Activated T-cell treated with anti-CD3 and anti-CD28 coated beads for 48 hours (primary cell): ENCODE results near the gene GPC6.

Source experiments
- DNase-seq: peaks from one replicate; pipeline ENCODE4 v3.0.0-alpha.2; 2020; ENCODE audit warnings: low read depth

GPC6 gene

DNA sequence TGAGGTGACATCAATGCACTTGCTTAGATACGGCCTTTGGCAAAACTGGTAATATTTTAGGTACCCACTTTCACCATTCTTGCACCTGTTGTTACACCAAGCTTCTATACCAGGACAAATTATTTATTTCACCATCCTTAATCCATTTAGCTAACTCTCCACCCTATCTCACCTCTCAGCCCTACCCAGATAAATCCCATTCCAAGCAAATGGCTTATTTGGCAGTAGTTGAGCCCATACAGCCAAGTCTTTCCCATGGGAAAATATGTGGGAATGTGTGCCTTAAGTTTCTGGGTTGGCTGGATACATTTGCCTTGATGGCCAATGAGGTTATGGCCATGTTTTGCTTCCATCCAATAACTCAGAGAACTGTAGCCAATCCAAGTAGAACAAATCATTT, 551.9 kb downstream of the GPC6 start:
- no peak for DNase-seq

DNA sequence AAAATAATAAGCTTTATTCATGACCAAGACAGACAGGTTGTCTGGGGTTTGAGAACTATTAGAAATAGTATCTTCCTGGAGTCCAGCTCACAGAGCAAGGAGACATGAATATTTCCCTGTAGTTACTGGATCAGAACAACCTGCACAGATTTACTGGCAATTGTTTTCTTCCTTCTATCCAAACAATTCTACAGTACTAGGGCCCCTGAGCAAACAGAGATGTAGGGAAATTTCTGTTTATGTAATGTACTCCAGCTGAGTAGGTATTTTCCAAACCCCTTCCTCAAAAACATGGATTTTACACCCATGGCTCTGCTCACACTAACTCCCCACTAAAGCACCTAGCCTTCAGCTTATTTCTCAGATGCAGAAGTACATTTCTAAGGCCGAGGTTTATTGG, 557.6 kb downstream of the GPC6 start:
- no peak for DNase-seq

DNA sequence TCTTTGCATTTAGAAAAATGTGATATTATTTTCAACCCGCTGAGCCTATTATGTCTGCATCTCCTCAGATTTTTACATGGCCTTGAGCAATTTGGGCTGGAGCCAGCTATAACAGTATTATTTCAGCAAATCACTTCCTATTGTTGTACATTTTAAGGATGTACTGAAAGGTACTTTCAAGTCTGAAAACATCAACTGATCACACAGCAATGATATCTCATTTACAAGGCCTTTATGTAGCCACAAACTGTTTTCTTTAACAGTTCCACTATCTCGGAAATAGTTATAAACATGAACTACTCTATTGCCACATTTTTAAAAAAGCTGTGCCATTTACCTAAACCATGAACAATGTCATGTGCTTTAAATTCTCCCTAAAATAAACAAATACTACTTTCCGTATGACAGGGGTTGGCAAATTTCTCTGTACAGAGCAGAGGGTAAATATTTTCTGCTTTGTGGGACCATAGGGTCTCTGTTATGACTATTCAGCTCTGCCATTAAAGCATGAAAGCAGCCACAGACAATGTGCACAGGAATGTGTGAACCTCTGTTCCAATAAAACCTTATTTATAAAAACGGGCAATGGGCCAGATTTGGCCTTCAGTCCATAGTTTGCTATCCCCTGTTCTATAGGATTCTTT, 560.4 kb downstream of the GPC6 start:
- DNase-seq, result no peak

DNA sequence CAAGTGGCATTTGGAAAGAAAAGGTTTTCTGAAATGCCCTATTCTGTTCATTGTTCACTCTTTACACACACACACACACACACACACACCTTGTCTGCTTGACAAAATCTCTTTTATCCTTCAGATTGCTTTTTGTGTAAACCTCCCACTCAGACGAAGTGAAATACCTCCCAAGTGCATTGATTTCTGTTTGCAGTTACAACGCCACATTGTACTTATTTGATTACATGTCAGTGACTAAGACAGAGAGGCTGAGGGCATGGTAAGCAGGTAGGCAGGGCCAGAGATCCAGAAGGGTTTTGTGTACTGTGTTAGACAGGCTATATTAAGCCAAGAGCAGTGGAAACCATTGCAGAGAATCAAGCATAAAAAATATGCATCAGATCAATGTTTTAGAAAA, 561.8 kb downstream of the GPC6 start:
- DNase-seq, result no peak

DNA sequence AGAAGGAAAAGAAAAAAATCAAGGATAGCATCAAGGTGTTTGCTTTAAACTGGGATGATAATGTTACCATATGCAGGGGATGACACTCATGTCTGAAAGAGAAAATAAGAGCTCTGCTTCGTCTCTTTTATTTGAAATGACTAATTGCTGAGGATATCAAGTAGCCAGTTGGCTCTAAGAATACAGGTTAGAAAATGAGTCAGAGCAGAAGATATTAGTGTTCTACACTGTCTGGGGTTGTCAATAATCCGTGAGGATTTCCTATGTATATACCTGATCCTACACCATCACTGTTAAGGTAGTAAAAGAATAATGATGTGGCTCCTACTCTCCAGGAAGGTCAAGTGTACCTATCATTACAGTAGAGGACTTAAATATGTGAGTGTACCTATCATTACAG, 562.5 kb downstream of the GPC6 start:
- DNase-seq, result no peak

DNA sequence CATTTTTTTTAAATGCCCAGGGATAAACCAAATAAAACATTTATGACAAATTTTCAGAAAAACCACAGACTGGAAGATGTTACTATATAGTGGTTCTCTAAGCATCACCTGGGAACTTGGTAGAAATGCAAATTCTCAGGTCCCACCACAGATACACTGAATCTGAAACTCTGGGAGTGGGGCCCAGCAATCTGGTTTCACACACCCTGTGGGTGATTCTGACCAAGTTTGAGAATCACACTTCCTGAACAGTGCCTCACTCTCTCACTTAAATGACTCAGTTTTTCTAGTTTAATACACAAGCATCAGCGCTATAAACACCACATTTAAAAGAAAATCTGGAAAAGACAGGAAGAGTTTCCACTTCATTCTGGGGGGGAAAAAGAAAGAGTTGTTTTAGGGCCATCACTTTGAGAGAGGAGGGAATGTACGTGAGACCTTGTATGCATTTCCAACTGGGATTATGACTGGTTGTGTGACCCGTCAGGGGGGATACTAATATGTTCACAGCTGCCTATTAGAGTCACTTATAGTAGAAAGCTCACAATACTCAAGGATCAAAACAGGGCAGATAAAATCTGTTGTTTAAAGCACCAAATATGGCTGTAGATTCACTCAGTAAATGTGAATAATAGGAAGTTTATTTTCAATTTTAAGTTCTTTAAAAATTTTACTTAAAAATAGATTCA, 567.7 kb downstream of the GPC6 start:
- peak; percentile 48 for DNase-seq

DNA sequence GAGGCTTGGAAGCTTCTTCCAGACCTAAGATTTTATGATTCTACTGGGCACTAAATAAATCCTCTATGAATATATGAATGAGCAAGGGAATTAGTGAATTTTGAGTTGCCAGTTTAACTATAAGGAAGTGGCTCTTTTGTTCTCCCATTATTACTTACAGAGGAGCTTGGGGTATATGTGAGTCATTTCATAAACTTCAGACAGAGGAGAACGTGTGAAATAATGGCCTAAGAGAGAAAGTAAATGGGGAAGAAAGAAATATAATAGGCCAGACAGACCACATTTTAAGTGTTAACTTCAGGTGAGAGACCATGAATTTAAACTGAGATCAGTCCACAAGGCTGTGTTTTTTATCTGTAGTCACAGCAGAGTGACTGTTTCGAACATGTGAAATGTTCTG, 570.9 kb downstream of the GPC6 start:
- no peak for DNase-seq

DNA sequence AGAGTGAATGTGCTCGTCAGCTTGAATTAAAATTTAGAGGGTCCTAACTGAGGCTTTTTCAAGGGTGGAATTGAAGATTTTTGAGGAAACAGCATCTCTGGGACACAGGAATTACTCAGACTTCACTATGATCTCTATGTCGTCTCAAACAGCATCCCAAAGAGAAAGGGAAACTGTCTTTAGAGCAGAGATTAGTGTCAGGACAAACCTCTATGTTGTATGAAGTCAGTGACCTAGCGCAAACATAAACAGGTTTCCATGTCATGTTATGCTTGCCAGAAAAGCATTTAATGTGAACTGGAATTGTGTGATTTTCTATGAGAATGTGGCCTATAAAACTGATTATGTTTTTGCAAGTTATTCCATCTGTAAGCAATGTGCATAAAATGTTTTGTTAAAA, 573.7 kb downstream of the GPC6 start:
- no peak for DNase-seq

DNA sequence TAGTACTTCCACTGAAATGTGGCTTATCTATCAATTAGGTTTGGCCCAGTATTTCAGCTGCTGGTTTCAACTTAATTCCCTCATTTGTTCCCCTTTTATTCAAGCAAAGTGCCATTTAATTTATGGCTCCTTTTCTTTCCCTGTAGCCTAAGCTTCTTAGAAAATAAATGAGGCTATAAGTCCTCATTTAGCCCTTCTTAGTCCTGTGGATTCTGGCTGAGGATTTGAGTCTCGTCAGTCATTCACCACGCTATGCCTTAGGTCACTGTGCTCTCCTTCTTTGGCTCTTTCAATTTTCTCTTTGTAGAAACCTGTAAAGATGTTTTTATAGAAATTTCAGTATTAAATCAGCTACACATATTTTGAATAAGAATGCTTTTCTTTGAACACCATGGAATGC, 579.1 kb downstream of the GPC6 start:
- DNase-seq, result no peak

DNA sequence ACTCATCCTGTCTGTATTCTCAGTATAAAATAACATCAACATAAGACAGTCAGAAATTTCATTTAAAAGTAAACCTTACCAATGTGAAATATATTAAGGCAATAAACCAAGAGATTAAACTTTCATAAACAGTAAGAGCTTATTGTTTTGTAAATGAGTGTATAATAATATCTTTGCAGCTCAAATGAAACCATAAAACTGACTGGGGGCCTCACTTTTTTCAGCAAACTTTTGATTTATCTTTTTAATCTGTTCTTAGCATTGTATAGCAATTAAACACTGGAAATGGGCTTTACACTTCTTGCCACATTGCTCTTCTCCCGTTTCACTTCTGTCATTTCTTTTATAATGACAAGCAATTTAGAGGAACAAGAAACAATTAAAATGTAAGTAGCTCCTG, 580.3 kb downstream of the GPC6 start:
- DNase-seq, result no peak

DNA sequence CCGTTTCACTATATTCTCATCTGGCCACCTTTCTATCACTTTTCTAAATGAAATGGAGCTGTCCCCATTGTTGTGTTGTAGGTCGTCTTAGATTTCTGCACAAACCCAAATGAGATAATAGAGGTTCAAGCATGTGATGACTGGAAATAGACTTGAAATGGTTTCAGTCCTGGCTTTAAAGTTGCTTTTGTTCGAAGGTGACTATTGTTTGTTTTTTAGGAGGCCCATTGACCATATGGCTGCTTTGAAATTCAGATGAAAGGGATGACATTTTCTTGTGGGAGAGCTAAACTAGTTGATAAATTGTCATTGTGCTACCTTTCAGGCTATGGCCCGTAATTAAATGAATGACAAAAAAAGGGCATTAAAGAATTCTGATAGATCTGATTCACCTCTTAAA, 583.7 kb downstream of the GPC6 start:
- no peak for DNase-seq

DNA sequence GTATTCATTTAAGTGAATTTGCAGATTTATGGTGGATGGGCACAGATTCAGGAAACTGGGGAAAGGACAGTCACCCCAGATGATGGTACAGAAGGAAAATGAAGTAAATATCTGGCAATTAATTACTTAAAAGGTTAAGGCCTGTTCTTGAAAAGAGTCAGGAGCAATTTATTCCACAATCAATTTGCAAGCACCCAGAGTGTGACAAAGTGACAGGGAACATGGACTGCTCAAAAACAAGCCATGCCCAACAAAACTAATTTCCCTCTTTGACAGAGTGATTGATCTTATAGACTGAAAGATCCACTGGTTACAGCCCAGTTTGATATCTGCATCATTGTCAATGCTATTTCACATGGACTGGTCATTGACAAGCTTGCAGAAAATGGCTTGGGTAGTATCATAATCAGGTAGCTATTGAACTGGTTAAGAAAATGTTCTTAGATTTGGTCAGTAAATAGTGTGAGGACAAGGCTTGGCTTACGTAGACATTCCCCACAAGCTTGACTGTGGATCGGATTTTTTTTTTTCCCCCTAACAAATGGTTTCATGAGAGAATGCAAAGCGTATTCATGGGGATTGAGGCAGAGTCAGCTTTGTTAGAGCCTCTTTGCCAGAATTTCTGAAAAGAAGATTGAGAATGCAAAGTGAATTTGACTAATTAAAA, 584.6 kb downstream of the GPC6 start:
- no peak for DNase-seq

DNA sequence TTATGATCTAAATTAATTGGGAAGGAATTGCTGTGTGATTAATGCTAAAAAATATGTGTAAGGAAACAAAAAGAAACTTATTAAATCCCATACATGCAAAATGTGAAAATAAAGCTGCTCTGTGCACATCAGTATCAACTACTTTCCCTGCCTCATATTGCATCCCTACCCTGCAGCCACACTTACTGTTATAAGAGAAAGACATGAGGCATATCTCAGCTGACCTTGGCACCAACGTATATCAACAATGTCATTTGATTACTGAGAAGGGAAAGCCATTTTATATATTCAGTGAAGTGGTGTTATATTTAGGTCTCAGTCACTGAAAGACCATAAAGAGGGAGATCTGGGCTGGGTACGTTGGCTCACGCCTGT, 585.1 kb downstream of the GPC6 start:
- no peak for DNase-seq

DNA sequence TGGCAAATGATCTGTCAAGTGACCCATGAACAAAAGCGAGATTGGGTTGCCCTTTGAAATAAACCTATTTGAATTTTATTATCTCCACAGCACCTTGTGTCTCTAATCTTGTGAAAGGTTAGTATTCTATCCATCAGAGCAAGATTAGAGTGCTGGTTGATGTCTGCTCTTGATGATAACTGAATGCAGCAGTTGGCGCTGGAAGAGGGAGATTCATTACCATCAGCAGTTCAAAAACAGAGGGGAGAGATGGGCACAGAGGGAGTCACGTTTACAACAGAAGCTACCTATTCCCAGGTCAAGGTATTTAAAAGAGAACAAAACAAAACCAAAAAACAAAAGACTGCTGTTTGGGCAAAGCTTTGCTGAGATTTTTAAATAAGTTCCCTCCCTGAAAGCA, 588.1 kb downstream of the GPC6 start:
- DNase-seq, result no peak

DNA sequence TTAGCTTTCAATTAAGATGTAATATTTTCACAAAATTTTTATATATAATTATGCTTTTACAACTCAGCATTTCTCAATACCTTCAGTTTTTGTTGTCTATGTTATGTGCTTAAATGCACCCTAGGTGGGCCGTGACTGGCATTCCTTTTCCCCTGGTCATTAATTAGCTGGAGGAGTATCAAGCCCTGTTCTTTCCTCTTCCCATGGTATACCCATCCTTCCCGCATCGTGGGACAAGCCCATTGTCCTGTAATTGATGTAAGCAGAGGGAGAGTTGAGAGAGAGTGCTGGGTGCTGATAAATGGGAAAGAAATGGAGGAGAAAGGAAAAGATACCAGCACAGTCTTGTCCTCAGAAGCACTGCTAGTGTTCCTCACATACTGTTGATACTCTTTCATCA, 591.7 kb downstream of the GPC6 start:
- DNase-seq, result no peak

DNA sequence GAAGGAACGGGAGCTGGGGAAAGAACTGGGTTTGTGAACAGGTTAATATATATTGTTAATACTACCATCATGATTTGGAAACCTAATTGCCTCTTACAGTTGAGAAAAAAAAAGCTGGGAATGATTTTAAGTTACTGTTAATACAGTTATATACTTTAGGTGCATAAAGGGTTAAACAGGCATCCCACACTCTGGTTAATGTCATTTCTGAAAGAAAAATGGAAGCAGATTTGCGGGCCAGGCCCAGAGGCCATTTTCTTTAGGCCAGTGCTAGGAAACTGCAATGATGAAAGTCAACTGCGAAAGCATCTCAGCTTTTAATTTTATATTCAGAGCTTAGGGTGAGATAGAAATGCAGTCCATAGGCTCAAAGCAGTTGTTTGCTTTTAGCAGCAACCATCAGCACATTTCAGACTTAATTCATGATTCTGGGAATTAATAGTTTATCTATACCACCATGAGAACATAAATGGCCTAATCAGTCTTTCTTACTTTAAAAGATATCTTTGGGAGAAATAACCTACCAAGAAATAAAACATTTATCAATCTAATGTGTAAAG, 592.8 kb downstream of the GPC6 start:
- DNase-seq, result no peak

DNA sequence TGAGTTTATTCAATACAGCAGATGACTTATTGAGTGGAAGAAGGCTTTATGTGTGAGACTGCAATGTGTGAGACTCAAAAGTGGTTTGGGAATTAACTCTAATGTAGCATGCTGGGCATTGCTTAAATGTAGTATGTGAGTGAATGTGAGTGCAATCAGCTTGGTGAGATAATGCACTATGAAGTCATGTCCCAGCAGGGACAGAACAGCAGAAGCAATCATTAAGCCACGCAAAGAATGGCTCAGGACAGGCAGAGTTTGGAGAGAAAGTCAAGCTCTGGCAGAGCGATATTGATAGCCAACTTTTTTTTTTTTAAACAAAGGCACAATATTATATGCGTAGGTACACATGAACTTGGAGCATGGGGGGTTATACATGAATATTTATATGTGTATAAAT, 597.7 kb downstream of the GPC6 start:
- no peak for DNase-seq

DNA sequence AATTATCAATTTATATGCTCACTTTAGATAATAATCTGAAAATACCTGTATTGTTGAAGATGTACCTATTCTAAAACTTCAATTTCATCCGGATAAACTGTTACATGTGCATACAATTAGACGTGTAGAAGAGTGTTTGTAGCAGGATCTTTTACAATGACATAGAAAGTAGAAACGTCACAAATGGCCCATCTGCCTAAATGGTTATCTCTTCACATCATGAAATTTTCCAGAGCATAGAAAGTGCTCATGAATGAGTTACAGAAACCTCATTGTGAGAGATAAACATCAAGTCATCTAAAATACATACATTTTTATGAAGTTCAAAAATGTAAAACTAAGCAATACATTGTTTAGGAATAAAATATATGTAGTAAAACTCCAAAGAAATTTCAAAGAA, 607.4 kb downstream of the GPC6 start:
- DNase-seq, result no peak

DNA sequence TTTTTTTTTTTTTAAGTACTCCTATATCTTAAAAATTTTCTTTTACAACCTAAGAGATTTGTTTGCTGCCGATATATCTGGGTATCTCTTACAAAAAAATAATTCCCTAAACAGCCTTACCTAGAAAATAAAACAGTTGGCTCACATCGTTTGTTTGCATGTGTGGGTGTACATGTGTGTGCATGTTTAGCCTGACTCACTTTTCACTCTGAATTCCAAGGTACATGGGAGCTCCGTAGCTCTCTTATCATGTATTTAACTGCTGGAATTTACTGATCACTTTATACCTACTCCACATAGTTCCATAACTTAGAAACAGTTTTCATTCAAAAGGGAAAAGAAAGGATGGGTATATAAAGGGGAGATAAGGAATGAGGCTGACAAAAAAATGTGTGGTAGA, 616.5 kb downstream of the GPC6 start:
- DNase-seq, result no peak

DNA sequence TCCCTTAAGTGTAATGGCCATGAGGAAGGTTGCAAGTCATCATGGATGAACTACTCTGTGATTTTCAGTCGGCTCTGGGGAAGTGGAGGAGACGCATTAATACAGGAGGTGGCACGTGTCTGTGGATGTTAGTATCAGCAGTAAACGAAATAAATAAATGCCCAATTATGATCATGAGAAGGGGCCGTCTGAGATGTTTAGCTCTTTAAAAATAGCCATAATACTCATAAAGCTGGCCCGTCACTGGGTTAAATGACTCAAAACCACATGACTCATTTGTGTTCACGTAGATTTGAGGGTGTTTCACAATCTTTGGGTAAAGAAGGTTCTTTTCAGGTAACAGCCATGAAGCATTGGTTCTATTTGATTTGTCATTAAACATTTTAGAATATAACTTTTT, 620.6 kb downstream of the GPC6 start:
- no peak for DNase-seq

DNA sequence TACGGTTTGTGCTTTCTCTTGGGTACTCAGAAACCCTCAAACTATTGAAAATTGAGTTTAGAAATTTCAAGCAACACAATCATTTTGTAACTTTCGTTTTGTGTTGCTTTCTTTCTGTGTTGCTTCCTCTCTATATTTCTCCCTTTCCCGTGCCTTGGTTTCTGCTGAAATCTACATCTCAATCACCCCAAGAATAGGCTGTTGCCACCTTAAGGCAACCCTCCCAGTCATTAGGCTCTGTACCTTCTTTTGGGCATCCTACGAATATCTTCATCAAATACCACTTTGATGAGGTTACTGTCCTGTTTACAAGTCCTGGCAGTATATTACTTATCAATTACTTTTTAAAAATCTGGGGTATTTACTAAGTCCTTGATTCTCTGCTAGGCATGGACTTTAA, 621.6 kb downstream of the GPC6 start:
- DNase-seq, result no peak

DNA sequence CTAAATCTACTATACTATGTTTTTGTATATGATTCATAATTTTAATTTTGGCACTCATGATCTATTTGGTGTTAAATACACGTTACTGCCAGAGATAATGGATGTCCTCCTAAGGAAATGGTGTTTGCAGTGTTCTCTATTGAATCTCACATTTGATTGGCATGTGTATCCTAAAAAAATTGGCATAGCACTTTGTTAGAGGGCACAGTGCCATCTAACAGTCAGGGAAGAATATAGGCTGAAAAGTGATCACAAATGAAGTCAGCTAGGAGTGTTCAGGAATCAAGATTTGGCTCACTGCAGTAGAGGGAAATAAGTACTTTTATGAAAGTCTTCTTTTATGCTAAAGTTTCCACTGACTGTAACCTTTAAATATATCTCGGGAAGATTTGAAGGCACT, 624.6 kb downstream of the GPC6 start:
- no peak for DNase-seq

DNA sequence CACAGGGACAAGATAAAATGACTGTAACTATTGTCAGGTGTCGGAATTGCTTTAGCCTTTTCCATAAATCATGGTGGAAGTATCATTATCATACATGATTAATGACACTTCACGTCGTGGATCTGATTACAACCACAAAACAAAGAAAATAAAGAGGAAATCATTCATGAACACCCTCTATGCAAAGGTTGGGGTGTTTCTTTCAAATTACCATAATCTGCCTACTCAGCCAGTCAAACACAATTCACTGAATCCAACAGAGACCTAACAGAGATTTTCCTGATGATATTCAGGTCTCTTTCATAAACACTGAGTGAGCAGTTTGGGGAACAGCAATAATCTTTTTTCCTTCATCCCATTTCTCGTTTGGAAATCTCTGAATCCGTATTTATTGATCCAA, 627.3 kb downstream of the GPC6 start:
- no peak for DNase-seq

DNA sequence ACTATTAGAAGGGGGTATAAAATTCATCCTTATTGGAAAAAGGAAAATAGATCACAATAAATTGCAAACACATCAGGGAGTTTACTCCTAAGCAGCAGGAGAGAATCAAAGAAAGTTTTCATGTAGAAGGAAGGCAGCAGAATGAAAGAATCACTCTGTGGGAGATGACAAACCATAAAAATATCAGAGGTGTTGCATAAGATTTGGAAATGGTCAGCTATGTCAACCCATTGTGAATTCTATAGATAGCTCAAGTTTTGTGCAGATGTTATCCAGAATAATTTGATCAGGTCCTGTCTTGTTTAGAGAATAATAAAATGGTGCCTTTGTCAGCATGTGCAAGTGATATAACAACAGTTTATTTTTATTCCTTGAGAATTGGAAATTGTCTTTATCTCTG, 630.5 kb downstream of the GPC6 start:
- DNase-seq, result no peak
